K562 (cell line): Measurements from ENCODE around the gene RYR1.

ENCODE experiments used
- BHLHE40 ChIP-seq: IDR thresholded peaks from 2 replicates; pipeline ENCODE4 v1.6.1; 2011; ENCODE audit warnings: low read length, improper control_type of control experiment
- BMI1 ChIP-seq: fragments of 150-350 bp; IDR thresholded peaks from 2 replicates; pipeline ENCODE4 v1.6.1; 2014; ENCODE audit warnings: low read length
- DACH1 ChIP-seq: fragments of 450-650 bp; IDR thresholded peaks from 2 replicates; pipeline ENCODE4 v1.6.1; 2018; ENCODE audit not compliant: partially characterized antibody
- EZH2 ChIP-seq: IDR thresholded peaks from 2 replicates; pipeline ENCODE4 v1.6.1; 2012; ENCODE audit warnings: low read depth, mild to moderate bottlenecking, inconsistent platforms, low read length, borderline replicate concordance
- MXI1 ChIP-seq: IDR thresholded peaks from 2 replicates; pipeline ENCODE4 v1.6.1; 2011; ENCODE audit warnings: low read depth, mild to moderate bottlenecking, improper control_type of control experiment, low read length
- SIX5 ChIP-seq, 2 experiments: IDR thresholded peaks; 2 replicates each; pipeline ENCODE4 v1.6.1; 2011; ENCODE audit warnings: low read length in 2 of 2, borderline replicate concordance in 1 of 2, low read depth in 1 of 2, mild to moderate bottlenecking in 1 of 2, moderate library complexity in 1 of 2; ENCODE audit not compliant: insufficient read depth in 1 of 2
- YY1 ChIP-seq, 3 experiments: IDR thresholded peaks; 2 replicates each; pipeline ENCODE4 v1.6.1; 2011; ENCODE audit warnings: low read length in 2 of 3, mild to moderate bottlenecking in 2 of 3, moderate library complexity in 2 of 3, borderline replicate concordance in 1 of 3, control low read depth in 1 of 3, low read depth in 1 of 3; ENCODE audit not compliant: insufficient read depth in 3 of 3, insufficient replicate concordance in 2 of 3, control insufficient read depth in 1 of 3, insufficient read length in 1 of 3; ENCODE audit errors: extremely low read depth in 1 of 3
- ZNF146 ChIP-seq: IDR thresholded peaks from one replicate; pipeline ENCODE4 v1.6.1; 2018; ENCODE audit warnings: missing compliant biosample characterization; ENCODE audit not compliant: unreplicated experiment
- TF ChIP-seq, protein P1 (sequence below), 3 experiments: IDR thresholded peaks in 2 of 3; conservative IDR thresholded peaks in 1 of 3; 2 replicates each; pipeline ENCODE4 v1.5.1; 2011 to 2012; ENCODE audit warnings: low read length in 3 of 3, mild to moderate bottlenecking in 3 of 3, control low read depth in 2 of 3, improper control_type of control experiment in 1 of 3, inconsistent platforms in 1 of 3, low read depth in 1 of 3, mixed read lengths in 1 of 3, moderate library complexity in 1 of 3; ENCODE audit not compliant: insufficient read depth in 2 of 3
- TF ChIP-seq, protein P2 (sequence below): fragments of 450-650 bp; IDR thresholded peaks from 2 replicates; pipeline ENCODE4 v1.6.1; 2016; ENCODE audit warnings: borderline replicate concordance
- TF ChIP-seq, protein P3 (sequence below): fragments of 250-450 bp; sonication (Bioruptor Pico); IDR thresholded peaks from 2 replicates; pipeline ENCODE4 v1.4.0; 2020; ENCODE audit warnings: mild to moderate bottlenecking, moderate library complexity

DNA sequence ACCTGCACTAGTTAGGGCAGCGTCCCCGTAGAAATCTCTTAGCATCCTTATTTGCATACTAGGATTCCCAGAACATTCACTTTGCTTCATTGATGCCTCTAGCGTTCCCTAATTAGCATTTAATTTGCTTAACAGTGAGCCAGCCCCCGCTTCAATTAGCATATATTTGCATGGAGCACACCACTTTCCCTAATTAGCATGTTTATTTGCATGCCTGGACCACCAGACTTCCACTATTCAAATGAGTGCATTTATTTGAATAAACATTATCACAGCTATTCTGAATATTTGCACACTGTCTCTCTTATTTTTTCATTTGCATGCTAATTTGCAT is 69.6 kb downstream of the RYR1 start:
- TF ChIP-seq, protein P1, sequence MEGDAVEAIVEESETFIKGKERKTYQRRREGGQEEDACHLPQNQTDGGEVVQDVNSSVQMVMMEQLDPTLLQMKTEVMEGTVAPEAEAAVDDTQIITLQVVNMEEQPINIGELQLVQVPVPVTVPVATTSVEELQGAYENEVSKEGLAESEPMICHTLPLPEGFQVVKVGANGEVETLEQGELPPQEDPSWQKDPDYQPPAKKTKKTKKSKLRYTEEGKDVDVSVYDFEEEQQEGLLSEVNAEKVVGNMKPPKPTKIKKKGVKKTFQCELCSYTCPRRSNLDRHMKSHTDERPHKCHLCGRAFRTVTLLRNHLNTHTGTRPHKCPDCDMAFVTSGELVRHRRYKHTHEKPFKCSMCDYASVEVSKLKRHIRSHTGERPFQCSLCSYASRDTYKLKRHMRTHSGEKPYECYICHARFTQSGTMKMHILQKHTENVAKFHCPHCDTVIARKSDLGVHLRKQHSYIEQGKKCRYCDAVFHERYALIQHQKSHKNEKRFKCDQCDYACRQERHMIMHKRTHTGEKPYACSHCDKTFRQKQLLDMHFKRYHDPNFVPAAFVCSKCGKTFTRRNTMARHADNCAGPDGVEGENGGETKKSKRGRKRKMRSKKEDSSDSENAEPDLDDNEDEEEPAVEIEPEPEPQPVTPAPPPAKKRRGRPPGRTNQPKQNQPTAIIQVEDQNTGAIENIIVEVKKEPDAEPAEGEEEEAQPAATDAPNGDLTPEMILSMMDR (IDR thresholded peaks at IDR 0.05 in 2 of 3, conservative IDR thresholded peaks at IDR 0.05 in 1 of 3; ENCODE audit: insufficient read depth in 2 of 3, low read depth in 1 of 3, low read length in 3 of 3): no peak
- TF ChIP-seq, protein P2, sequence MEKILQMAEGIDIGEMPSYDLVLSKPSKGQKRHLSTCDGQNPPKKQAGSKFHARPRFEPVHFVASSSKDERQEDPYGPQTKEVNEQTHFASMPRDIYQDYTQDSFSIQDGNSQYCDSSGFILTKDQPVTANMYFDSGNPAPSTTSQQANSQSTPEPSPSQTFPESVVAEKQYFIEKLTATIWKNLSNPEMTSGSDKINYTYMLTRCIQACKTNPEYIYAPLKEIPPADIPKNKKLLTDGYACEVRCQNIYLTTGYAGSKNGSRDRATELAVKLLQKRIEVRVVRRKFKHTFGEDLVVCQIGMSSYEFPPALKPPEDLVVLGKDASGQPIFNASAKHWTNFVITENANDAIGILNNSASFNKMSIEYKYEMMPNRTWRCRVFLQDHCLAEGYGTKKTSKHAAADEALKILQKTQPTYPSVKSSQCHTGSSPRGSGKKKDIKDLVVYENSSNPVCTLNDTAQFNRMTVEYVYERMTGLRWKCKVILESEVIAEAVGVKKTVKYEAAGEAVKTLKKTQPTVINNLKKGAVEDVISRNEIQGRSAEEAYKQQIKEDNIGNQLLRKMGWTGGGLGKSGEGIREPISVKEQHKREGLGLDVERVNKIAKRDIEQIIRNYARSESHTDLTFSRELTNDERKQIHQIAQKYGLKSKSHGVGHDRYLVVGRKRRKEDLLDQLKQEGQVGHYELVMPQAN: no peak
- TF ChIP-seq SIX5 (IDR thresholded peaks at IDR 0.05; ENCODE audit: borderline replicate concordance in 1 of 2, insufficient read depth in 1 of 2, low read depth in 1 of 2, low read length in 2 of 2): no peak
- TF ChIP-seq BMI1: no peak
- TF ChIP-seq BHLHE40: no peak
- TF ChIP-seq, protein P3, sequence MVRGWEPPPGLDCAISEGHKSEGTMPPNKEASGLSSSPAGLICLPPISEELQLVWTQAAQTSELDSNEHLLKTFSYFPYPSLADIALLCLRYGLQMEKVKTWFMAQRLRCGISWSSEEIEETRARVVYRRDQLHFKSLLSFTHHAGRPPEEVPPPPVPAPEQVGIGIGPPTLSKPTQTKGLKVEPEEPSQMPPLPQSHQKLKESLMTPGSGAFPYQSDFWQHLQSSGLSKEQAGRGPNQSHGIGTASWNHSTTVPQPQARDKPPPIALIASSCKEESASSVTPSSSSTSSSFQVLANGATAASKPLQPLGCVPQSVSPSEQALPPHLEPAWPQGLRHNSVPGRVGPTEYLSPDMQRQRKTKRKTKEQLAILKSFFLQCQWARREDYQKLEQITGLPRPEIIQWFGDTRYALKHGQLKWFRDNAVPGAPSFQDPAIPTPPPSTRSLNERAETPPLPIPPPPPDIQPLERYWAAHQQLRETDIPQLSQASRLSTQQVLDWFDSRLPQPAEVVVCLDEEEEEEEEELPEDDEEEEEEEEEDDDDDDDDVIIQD (CRISPR knock-in tag): no peak
- no peak for TF ChIP-seq MXI1
- TF ChIP-seq DACH1: no peak
- TF ChIP-seq YY1 (IDR thresholded peaks at IDR 0.05; ENCODE audit: borderline replicate concordance in 1 of 3, control insufficient read depth in 1 of 3, extremely low read depth in 1 of 3, insufficient read depth in 3 of 3, insufficient read length in 1 of 3, insufficient replicate concordance in 2 of 3, low read depth in 1 of 3, low read length in 2 of 3): no peak
- TF ChIP-seq ZNF146 (CRISPR knock-in tag): no peak
- TF ChIP-seq EZH2: no peak
